Activated CD8-positive, alpha-beta memory T cell treated with anti-CD3 and anti-CD28 coated beads, Interleukin-2, amount 50 U/mL, for 1 hour (primary cell): Measurements from ENCODE around the gene GPA33.

Source experiments
- DNase-seq: peaks from one replicate; pipeline ENCODE4 v3.0.0-alpha.2; 2020; ENCODE audit errors: extremely low read depth

The GPA33 gene

DNA sequence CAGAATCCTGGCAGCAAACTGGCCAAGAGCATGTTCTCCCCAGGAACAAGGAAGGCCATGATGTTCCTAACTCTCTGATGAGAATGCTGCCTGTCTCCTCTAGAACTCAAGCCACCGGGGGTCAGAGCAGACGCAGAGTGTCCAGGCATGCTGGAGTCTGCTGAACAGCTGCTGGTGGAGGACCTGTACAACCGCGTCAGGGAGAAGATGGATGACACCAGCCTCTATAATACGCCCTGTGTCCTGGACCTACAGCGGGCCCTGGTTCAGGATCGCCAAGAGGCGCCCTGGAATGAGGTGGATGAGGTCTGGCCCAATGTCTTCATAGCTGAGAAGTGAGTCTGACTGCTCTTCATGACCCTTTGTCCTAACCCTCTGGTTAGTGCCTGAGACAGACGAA is 27.0 kb upstream of the GPA33 start:
- DNase-seq: no peak

DNA sequence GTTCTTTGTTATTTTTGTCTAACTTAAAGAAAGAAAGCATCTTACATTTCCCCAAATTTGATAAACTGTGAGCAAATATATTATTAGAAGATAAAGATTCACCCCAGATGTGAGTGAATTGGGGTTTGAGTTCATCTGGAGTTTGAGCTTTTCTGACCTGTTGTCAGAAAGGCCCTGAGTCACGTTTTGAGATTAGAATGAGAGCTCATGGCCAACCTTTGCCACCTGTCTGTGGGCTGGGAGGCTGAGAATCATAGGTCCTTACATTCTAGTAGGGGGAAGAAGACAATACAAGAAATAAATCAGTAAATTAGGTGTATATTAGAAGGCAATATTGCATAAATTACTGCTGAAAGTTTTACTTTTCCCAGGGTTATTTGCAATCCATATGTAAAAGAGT is 26.0 kb upstream of the GPA33 start:
- no peak for DNase-seq

DNA sequence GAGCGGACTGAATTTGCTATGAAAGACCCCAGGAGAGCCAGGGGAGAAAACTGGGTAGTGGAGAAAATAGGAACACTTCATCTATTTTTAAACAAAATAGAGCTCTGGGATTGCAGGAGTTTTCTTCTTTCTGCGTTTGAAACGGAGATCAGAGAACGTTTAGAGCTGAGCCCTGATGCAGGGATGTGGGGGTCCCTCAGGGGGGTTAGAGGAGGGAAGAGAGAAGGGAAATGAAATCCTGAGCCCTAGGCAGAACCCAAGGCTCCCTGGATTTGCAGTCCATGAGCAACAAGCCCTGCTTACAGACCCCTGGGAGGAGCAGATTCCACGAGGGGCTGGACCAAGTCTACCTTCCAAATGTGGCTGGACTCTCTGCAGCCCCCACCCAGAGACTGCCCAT is 25.5 kb upstream of the GPA33 start:
- DNase-seq: no peak

DNA sequence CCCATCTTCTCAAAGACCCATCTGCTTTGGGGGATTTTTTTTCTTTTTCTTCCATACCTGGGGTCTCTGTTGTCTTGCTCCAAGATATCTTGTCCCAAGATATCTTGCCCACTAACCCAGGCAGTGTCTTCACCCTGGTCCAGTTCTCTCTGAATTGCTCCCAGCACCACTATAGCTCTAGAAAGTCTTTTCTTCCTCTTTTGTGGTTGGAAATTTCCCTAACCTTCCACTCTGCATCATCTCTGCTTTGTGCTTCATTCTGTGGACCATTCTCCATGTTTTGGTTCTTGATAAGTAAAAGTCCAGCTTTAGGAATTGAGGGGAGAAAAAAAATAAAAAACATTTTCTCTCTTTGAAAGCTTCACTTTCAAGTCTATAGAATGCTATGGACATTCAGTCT is 24.5 kb upstream of the GPA33 start:
- no peak for DNase-seq

DNA sequence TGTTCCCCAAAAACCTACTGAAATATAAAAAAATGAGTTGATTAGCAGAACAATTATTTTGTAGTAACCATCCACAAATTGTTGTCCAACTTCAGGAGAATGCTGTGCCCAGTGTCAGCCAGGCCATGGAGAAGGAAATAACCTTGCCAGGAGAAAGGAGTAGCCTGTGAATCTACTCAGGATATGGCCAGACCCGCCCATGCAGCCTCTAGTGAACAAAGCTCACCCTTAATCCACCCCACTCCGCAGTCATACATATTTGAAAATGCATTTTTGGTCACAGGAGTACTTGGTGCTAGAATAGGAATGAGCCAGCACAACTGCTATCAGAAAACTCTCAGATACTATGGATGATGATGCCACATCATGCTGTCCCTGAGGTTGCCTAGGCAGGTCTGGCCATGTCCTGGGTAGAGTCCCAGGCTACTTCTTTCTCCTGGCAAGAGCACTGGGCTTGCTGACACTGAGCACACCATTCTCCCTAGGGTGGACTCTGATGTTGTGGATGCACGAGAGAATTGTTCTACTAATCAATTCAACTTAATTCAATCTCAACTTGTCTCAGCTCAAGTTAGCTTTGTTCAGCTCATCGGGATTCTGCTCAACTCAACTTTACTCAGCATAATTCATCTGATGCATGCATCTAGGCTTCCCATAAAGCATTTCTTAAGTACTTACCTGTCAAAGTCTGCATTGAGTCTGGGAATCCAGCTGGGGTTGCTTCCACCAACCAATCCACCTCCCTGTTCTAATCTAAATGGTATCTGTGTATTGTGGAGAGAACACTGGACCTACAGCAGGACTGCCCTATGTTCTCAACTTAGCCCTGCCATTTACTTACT is 21.9 kb upstream of the GPA33 start:
- no peak for DNase-seq

DNA sequence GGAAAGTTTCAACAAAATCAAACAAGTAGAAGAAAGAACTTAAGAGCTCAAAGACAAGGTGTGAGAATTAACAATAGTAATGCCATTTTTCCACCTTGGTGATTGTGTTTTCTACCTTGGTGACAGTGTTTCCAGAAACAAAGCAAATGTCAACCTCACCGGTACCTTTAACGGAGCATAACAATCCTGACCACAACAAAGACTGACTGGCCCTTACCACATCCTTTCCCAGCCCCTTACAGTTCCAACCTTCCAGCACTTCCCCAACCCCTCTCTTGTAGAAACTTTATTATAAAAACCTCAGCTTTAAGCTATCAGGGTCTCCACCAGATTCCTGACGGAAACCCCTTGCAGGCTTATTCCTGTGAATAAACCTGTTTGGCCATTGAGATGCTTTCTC is 20.4 kb upstream of the GPA33 start:
- DNase-seq: no peak

DNA sequence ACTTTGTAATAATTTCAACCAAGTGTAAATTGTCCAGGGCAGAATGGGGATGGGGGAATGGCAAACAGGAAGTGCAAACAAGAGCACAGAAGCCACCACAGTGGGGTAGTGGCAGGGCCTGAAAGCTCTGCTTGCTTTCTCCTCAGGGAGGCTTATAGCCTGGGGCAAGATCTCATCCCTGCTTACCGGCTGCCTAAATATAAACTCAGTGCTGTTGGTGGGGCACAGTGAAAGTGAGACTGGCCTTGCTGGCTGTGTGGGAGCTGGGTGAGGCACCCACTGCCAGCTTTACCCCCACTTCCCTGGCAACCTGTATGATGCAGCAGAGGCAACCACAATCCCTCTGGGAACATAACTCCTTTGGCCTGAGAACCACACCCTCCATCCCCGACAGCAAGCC is 18.9 kb upstream of the GPA33 start:
- no peak for DNase-seq

DNA sequence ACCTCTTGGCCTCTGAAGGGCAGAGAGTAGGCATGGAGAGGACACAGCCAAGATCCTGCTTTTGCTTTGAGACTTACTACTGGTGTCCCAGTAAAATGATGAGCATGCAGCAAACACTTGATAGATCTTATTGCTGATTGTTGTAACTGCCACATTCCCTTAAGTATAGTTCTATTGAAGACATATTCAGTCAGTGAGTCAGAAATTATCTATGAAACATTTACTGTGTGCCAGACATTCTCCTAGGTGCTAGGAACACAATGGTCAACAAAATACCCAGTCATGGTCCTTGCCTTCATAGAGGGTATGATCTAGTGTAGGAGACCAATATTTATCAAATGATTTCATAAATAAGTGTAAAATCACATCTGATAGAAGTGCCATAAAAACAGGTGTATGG is 17.3 kb upstream of the GPA33 start:
- DNase-seq: no peak

DNA sequence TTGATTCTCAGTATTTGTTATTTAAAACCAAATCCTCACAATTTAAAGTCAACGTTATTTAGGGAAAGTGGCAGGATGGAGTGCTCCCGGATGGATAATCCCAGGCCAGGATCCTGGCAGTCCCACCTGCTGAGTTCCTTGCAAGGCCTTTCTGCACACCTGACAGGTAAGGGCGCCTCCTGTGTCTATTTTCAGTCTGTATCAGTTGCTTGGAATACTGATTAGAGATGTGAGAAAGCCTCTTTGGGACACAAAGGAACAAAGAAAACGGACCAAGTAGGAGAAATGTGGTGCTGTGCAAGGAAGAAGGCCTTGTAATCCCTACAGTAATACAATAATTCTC is 15.9 kb upstream of the GPA33 start:
- DNase-seq: no peak

DNA sequence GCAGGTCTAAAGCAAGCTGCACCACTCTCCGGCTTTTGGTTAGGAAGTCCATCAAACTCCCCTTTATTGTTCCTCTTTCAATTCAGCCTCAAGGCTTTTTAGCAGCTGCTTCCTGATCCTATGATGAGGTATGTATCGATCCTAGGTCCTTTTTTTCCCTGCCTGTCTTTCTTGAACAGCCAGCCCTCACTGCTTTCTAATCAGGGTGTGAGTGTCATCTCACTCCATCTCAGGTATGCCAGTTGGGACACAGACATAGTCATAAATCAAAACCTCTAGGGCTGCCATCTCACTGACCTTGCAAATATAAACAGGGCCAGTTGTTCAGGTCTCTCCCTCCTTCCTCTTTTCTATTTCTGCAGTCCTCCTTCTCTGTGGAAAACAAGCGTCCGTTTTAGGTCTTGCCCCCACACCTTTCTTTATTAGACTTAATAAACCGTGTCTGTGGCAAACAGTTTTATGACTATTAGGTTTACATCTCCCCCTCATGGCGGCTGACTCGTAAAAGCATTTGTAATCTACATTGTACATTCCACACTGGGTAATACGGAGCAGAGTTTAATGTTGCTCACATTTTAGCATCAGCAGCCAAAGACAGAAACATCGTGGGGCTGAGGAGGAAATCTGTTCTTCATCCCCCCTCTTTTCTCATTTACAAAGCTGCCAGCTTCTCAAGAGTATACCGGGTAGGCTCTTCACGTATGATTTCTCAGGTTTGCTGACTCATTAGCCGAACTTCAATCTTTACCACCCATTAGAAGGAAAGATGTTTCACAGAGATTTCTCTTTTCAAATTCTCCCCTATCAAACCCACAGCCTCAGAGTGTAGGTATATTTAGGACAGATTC is 15.3 kb upstream of the GPA33 start:
- no peak for DNase-seq

DNA sequence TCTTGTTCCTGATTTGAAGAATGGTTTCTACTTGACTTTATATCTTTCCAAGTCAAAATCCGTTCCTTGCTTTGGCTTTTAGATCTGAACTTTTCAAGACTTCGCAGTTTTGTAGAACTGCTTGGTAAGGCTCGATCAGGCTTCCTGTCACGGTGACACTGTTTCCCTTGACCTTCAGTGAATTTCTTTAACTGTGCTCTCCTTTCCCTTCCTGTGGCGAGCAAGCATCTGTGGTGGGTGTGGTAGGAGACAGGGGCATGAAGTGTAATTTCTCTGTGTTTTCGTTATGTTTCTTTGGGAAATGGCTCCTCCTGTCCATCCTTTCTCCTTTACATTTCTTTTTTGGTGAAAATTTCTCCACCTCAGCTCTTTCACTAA is 14.1 kb upstream of the GPA33 start:
- DNase-seq: no peak

DNA sequence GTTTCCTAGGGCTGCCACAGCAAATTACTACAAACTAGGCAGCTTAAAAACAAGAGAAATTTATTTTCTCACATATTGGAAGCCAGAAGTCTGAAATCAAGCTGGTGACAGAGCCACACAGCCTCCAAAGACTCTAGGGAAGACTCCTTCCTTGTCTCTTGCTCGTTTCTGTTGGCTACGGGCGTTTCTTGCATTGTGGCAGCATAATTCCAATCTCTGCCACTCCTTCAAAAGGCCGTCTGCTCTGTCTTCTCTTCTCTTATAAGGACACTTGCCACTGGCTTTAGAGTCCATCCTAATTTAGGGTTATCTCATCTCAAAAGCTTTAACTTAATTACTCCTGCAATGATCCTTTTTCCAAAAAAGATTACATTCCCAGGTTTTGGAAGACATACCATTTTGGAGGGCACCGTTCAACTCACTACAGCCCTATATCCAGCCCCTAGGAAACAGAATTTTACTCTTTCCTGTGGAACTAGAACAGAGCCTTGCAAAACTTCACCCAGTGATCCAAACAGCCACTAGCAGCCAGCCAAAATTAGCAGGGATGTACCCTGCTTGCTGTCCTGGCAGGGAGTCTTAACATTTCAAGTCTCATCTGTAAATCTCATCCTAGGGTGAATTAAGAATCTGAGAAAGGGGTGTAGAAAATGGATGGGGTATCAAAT is 12.9 kb upstream of the GPA33 start:
- no peak for DNase-seq

DNA sequence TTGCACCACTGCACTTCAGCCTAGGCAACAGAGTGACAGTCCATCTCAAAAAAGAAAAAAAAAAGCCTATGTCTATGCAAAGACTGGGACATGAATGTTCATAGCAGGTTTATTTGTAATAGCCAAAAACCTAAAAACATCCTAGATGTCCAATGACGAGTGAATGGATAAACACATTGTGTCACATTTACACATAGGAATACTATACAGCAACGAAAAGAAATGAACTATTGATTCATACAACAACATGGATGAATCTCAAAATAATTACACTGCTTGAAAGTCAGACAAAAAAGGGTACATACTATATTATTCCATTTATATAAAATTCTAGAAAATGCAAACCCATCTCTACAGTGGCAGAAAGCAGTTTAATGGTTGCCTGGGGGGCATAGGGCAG is 11.6 kb upstream of the GPA33 start:
- no peak for DNase-seq

DNA sequence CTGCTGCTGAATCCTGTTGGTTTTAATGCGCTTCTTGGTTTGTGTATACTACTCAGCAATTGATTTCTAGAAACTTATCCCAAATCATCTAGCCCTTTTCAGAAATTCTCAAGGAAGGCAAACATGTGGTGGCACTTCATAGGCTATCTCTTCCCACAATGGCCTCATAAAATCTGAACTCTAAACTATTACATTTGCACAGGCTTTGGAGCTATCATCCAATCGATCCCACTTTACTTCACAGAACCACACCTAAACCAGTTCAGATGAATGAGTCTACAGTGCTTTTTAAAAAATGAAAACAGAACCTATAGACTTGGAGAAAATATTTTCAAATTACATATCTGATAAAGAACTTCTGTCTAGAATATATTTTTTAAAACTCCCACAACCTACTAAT is 10.6 kb upstream of the GPA33 start:
- DNase-seq: no peak

DNA sequence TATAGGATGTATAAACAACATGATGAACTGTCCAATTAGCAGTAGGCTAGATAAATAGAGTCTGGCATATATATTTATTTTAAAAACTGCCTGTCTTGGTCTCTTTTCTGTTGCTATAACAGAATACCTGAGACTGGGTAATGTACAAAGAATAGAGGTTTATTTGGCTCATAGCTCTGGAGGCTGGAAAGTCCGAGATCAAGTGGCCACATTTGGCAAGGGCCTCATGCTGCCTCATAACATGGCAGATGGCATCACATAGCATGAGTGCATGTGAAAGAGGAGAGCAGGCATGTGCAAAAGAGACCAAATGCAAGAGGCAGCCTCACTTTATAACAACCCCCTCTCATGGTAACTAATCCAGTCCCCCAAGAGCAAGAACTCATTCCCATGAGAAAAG is 9.7 kb upstream of the GPA33 start:
- no peak for DNase-seq

DNA sequence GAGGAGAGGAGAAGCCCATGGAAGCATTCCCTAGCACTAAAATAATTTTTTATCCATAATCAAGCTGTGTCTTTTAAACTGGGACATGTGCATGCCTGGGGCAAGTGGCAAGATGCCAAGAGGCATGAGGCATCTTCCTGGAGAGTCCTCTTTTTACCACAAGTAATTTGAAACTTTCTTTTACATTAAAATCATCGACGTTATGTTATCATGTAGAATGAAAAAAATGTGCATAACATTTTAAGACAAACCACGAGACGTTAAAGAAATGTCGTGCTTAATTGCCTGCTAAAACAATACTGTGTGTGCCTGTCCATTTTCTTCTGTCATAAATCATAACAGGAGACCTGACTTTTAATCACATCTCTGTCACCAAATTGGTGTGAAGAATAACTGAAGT is 5.2 kb upstream of the GPA33 start:
- DNase-seq: no peak

DNA sequence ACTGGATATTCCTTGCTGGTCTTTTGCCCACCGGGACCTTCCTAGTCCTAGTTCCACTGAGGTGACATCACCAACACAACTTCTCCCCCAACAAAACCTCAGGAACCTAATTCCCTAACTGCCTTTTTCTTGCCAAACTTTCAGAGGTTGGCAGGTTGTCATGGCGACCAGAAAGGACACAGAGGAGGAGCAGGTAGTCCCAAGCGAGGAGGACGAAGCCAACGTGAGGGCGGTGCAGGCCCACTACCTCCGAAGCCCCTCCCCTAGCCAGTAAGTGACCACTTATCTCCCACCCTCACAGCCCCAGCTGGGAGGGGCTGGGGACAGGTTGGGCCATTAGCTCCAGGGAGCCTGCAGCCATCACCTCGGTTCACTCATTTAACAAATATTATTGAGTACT is 4.5 kb upstream of the GPA33 start:
- DNase-seq: no peak

DNA sequence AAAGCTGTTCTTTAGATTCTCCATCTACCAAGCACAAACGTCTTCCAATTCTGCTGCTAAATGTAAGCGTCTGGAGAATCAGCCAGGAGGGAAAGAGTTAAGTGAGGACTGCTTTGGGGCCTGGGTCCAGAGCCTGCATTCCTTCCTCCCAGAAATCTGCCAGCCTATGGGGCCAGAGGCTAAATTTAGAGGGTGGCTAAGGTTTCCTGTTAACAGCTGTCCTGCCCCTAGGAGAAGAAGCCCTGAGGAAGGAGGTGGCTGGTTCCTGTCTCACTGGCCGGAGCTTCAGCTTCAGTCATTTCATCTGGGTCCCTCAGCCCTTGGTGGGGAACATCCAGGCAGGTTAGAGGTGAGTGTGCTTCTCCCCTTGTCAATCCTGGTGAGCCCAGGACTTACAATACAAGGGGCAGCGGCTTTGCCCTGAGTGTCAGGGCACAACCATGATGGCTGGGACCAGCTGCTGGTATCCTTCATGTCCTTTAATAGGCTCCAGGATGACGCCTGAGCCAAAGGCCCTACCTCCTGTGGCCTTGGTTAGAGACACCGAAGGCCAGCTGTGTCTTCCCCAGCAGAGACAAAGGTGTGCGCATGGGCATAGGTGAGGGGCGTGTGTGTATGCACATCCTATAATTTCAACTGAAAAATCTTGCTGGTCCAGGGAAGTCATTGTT is 3.8 kb upstream of the GPA33 start, which contains the start of gene STYXL2:
Gene STYXL2 (plus strand): TSS at position 230 of the 671 bp plus-strand sequence. CDS start 775 bp downstream, outside the sequence.
- DNase-seq: no peak

DNA sequence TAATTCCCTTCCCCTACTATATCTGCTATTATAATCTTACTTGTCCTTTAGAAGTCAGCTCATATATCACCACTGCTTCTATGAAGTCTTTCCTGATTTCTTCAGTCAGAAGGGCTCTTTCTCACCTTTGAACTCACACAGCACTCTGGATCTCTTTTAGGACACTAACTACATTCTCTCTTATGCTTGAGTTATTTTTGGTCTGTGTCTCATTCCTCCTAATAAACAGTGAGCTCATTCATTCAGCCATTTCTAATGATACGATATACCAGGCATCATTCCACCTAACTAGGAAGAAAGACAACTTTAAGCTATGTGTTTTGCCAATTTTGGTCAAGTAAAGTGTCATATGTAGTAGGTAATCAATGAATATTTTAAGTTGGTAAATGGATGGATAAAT is 2.5 kb upstream of the GPA33 start:
- DNase-seq: no peak

DNA sequence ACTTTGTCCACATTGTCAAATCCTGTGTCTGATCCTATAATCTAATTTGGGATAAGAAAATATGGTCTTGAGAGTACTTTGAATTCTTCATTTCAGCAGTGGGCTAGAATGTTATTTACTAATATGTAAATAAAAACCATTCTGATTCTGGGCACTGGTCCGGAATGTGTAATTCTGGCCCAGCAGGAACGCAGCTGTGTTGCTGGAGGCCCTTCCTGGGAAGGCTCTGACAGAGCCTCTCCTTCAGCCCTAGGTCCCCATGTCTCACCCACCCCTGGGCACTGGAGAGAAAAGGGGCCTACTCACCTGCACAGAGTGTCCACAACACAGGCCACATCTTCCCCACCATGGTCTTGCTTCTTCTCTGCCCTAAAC is 251 bp downstream of the GPA33 start:
- DNase-seq: no peak

DNA sequence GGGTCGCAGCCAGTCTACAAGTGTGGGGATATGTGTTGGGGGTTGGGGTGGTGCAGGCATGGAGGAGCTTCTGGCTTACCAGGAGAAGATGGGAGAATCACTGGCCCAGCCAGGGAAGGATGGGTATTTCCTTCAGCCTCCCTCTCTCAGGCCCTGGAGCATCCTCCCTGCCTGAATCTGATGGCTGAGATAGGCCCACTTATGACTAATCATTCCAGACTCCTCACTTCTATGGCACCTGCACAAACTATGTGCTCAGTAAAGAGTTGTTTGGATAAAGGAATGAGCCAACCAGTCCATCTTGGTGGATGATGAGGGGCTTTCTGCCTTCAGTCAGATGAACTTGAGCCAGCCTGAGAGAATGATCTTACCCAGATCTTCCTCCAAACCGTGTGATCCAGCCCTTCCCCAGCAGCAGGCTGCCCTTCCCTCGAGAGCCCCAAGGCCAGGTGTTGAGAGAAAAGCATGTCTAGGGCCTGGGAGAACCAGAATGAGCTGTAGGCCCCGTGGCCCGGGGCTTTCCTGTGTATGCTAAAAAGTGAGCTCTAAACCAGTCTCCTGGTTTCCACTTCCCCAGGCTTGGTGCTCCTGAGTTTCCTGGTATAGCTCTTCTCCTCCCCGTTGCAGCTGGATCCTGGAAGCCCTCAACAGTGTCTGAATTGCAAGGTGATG is 1.3 kb downstream of the GPA33 start:
- no peak for DNase-seq

DNA sequence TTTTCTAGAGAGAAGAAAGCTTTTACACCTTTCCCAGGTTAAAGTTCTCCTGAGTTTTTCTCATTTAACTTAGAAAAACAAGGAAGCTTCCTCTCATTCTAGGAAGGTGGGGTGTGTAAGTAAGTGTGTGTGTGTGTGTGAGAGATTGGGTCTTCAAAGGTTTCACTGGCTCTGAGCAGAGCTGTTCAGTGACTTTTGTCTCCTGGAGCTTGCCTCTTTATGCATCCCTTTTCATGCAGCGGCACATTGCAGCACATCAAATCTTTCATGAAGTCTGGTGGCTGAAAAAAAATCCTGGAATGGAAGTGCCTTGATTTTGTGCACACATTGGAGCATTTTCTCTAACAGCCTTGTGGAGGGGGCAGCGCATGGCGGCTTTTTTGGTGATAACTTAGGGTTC is 3.4 kb downstream of the GPA33 start:
- DNase-seq: no peak
